ENCODE measurements around the gene SF3A2.
"Not testable (repeated sequence)": the region's sequence is repeated elsewhere in the genome, so short reads cannot be mapped to it uniquely, and the experiment has no call there.

The SF3A2 gene

DNA sequence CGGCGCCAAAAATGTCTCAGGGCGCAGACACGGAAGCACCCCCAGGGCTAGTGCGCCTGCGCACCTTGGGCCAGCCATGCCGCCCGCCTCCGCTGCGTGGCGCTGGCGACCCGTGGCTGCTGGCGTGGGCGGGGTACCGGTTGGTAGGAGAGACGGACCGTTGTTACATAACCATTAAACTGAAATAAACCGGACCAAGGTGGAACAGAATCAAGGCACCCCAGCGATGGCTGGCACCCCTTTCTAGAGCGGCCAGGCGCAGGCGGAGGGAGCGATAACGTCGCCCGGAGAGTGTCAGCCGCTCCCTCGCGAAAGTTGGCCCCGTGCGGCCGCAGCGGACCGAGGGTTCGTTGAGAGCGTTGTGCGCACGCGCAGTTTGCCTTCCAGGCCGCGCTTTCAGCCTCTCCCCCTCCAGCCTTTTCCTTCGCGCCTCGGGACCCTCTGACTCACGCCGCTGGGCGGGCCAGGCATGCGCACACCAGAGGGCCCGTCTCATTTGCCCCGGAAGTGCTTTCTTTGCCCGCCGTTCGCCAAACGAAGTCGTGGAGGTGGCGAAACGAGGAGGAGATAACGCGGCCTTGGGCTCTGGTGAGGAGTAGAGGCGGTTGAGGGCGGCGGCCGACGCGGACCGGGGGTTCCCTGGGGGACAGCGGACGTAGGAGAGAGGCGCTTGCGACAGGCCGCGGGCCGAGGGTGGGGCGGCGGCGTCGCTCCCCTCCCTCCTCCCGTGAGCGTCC, at the start of gene SF3A2, which contains the start of gene PLEKHJ1:
Gene SF3A2, plus strand, starts transcription at position 511 of the 737 bp plus-strand sequence. CDS start 6,595 bp downstream, outside the sequence.
Gene PLEKHJ1, minus strand, starts transcription at position 16 of the 737 bp plus-strand sequence. CDS start 81 bp downstream, outside the sequence.
- DNase-seq = peak; percentile 93

DNA sequence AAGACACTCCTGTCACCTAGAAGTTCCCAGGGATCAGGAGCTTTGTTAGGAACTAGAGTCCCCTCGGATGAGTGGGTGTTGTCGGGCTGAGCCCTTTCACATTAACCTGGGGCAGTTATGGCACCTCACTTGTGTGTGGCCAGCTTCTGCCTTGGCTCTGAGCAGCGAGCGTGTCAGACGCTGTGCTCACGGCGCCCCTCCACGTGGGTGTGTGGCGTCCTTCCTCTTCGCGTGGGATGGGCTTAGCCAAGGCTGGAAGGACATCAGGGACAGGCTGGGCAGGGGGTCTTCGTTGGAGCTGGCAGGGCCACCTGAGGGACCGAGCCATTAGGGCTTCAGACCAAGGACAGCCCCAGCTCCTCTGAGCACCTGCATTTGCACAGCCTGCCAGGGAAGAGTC, 49.5 kb upstream of the SF3A2 start:
- DNase-seq = no peak

GRCh38 chr19:2188708-2189385, 47.8 kb upstream of the SF3A2 start:
- DNase-seq = no peak

GRCh38 chr19:2189880-2190279, 46.7 kb upstream of the SF3A2 start:
- no peak for DNase-seq

DNA sequence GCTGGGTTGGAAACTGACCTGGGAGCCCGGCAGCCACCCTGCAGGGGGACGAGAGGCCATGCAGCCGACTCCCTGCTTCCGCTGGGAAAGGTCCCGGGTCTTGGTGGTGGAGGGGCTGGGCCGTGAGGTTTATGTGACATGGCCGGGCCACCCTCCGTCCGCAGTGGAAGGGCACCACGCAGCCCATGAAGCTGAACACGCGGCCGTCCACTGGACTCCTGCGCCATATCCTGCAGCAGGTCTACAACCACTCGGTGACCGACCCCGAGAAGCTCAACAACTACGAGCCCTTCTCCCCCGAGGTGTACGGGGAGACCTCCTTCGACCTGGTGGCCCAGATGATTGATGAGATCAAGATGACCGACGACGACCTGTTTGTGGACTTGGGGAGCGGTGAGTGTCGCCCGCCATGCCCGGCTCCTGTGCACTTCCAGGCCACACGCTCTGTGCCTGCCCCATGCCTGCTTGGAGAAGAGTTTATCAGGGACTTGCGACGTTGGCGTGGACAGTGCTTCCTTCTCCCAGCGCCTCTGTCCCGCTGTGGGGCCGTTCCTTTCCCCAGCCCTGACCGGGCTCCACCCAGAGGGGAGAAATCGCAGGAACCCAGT, 45.7 kb upstream of the SF3A2 start:
- no peak for DNase-seq

- DNase-seq = no peak
Measured at GRCh38 chr19:2191456-2192310, 44.9 kb upstream of the SF3A2 start.

DNA sequence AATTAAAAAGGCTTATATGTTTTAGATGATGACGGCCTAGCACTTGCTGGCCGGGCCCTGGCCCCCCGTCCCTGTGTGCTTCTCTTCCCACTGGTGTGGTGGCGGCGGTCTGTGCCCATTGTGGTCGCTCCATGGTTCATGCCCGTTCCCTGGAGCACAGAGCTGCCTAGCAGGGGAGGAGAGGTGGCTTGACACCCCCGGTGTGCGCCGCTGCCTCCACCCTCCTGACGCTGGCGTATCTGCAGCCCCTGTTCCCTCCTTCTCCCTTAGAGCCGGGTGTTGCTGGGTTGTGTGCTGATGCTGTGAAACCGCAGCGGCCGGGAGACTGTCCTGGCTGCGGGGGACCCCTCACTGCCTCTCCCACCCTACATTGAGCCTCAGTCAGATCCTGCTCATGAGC, 43.8 kb upstream of the SF3A2 start:
- no peak for DNase-seq

- no peak for DNase-seq
Measured at GRCh38 chr19:2193807-2194206, 42.8 kb upstream of the SF3A2 start.

- no peak for DNase-seq
Measured at GRCh38 chr19:2194513-2195078, 42.0 kb upstream of the SF3A2 start.

- no peak for DNase-seq
Measured at GRCh38 chr19:2195361-2195760, 41.3 kb upstream of the SF3A2 start.

- no peak for DNase-seq
Measured at GRCh38 chr19:2195914-2196313, 40.7 kb upstream of the SF3A2 start.

DNA sequence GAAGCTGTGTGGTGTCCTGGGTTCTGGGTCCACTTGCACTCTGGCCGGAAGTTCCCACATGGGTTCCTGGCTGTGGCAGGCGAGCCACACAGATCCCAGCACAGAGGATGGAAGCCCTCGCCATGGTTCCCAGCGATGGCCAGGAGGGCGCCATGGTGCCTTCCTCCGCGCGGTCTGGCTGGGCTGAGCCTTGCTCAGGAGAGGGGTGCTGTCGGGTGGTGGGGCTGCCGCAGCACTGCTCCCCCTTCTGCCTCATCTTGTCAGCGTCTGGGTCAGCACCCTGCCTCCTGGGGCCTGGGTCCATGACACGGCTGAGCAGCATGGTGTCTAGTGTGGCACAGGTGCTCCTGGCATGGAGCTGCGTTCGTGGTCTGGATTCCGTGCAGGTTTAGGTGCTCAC, 39.4 kb upstream of the SF3A2 start:
- DNase-seq = no peak

- DNase-seq = no peak
Measured at GRCh38 chr19:2198317-2198716, 38.3 kb upstream of the SF3A2 start.

- DNase-seq = no peak
Measured at GRCh38 chr19:2199215-2199614, 37.4 kb upstream of the SF3A2 start.

- DNase-seq = no peak
Measured at GRCh38 chr19:2199861-2200623, 36.6 kb upstream of the SF3A2 start.

DNA sequence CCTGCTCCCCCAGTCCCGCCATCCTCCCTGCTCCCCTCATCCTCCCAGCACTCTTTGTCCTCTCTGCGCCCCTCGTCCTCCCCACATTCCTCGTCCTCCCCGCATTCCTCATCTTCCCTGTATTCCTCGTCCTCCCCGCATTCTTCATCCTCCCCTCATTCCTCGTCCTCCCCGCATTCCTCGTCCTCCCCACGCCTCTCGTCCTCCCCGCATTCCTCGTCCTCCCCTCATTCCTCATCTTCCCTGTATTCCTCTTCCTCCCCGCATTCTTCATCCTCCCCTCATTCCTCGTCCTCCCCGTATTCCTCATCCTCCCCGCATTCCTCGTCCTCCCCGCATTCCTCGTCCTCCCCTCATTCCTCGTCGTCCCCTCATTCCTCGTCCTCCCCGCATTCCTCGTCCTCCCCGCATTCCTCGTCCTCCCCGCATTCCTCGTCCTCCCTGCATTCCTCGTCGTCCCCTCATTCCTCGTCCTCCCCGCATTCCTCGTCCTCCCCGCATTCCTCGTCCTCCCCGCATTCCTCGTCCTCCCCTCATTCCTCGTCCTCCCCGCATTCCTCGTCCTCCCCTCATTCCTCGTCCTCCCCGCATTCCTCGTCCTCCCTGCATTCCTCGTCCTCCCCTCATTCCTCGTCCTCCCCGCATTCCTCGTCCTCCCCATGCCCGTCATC, 35.9 kb upstream of the SF3A2 start:
- DNase-seq = not testable (repeated sequence)

GRCh38 chr19:2201473-2202148, 35.0 kb upstream of the SF3A2 start:
- DNase-seq = no peak

DNA sequence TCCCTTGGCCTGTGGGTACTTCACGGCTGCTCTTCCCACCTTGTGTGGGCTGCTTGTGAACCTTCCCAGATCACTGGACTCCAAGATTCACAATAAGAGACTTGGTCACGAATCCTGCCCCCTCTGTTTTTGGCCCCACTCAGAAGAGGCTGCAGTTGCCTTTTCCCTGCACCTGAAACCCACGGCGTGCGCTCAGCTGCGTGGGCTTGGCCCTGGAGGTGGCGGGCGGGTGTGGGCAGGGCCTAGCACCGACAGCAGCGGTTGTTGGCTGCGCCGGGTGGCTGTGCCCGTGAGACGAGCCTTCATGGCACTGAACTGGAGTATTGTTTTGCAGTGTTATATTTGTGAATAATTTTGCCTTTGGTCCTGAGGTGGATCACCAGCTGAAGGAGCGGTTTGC, 34.3 kb upstream of the SF3A2 start:
- no peak for DNase-seq

DNA sequence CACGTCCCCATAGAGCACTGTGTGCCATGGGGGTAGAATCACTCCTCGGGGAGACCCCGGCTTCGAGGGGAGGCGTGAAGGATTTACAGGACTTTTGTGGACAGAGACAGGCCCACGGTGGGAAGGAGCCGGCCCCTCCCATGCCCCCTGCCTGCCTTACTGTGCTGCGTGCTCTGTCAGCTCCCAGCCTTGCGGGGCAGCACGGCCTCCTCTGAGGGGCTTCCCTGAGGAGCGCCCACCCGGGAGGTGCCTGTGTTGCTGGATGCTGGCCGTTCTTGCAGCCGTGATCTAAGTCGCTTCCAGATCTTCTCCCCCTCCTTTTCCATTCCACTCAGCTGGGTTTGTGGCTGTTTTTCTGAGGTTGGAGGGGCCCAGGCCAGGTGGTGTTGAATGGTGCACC, 29.6 kb upstream of the SF3A2 start:
- no peak for DNase-seq

- no peak for DNase-seq
Measured at GRCh38 chr19:2207991-2208860, 28.4 kb upstream of the SF3A2 start.
